Neuronal stem cell (in vitro differentiated cells): ENCODE measurements around the gene TCF7L2.

Source experiments
- DNase-seq: peaks from one replicate; pipeline ENCODE4 v3.0.0-alpha.2; 2013; ENCODE audit warnings: low spot score
- H2AFZ ChIP-seq: one replicate; pipeline ENCODE4 v1.6.1; 2013; ENCODE audit warnings: mild to moderate bottlenecking, low read length, inconsistent platforms
- H2AK5ac ChIP-seq: 2 replicates; pipeline ENCODE4 v1.6.1; 2013; ENCODE audit warnings: low read depth, mild to moderate bottlenecking, inconsistent platforms, low read length, moderate library complexity, mixed read lengths
- H2BK120ac ChIP-seq: 2 replicates; pipeline ENCODE4 v1.6.1; 2013; ENCODE audit warnings: low read depth, mild to moderate bottlenecking, inconsistent platforms, low read length, moderate library complexity, mixed read lengths
- H2BK12ac ChIP-seq: one replicate; pipeline ENCODE4 v1.6.1; 2013; ENCODE audit warnings: low read length, inconsistent platforms
- H2BK15ac ChIP-seq: 2 replicates; pipeline ENCODE4 v1.6.1; 2013; ENCODE audit warnings: mild to moderate bottlenecking, low read length, inconsistent platforms, mixed read lengths
- H2BK5ac ChIP-seq: one replicate; pipeline ENCODE4 v1.6.1; 2013; ENCODE audit warnings: inconsistent platforms, mild to moderate bottlenecking, low read length, moderate library complexity
- H3K14ac ChIP-seq: one replicate; pipeline ENCODE4 v1.6.1; 2013; ENCODE audit warnings: low read length, inconsistent platforms
- H3K18ac ChIP-seq: 2 replicates; pipeline ENCODE4 v1.6.1; 2013; ENCODE audit warnings: low read length, inconsistent platforms
- H3K23ac ChIP-seq: 2 replicates; pipeline ENCODE4 v1.6.1; 2013; ENCODE audit warnings: low read depth, mild to moderate bottlenecking, mixed read lengths, low read length, inconsistent platforms; ENCODE audit not compliant: poor library complexity
- H3K27ac ChIP-seq: replicated peaks from 3 replicates; pipeline ENCODE4 v1.5.1; 2013; ENCODE audit warnings: low read length, inconsistent platforms
- H3K27me3 ChIP-seq, 3 experiments: 2 replicates each; pipeline ENCODE4 v1.6.1; 2013; ENCODE audit warnings: low read length in 3 of 3, mild to moderate bottlenecking in 2 of 3, inconsistent platforms in 1 of 3, low read depth in 1 of 3, mixed read lengths in 1 of 3, moderate library complexity in 1 of 3; ENCODE audit not compliant: control insufficient read depth in 3 of 3, insufficient read depth in 3 of 3
- H3K36me3 ChIP-seq, 2 donors: replicated peaks in 1 of 2; 2 replicates each; pipeline ENCODE4 v1.6.1; 2013; ENCODE audit warnings: low read length in 2 of 2; ENCODE audit not compliant: control insufficient read depth in 2 of 2, insufficient read depth in 2 of 2
- H3K4ac ChIP-seq: 2 replicates; pipeline ENCODE4 v1.6.1; 2013; ENCODE audit warnings: inconsistent platforms, mild to moderate bottlenecking, low read length, moderate library complexity
- H3K4me1 ChIP-seq, 2 donors: 1 replicate in 1 of 2; 2 replicates in 1 of 2; pipeline ENCODE4 v1.6.1; 2013; ENCODE audit warnings: low read length in 2 of 2, low read depth in 1 of 2; ENCODE audit not compliant: control insufficient read depth in 2 of 2, insufficient read depth in 1 of 2
- H3K4me2 ChIP-seq: one replicate; pipeline ENCODE4 v1.6.1; 2013; ENCODE audit warnings: mild to moderate bottlenecking, low read length, inconsistent platforms; ENCODE audit not compliant: insufficient read depth, poor library complexity, severe bottlenecking
- H3K4me3 ChIP-seq, 2 donors: 2 replicates each; pipeline ENCODE4 v1.5.1; 2013; ENCODE audit warnings: low read length in 2 of 2, mild to moderate bottlenecking in 2 of 2, inconsistent platforms in 1 of 2, moderate library complexity in 1 of 2
- H3K79me1 ChIP-seq: one replicate; pipeline ENCODE4 v1.6.1; 2013; ENCODE audit warnings: low read depth, mild to moderate bottlenecking, inconsistent platforms, low read length, moderate library complexity
- H3K9ac ChIP-seq: one replicate; pipeline ENCODE4 v1.6.1; 2013; ENCODE audit warnings: mild to moderate bottlenecking, low read depth, low read length, inconsistent platforms; ENCODE audit not compliant: poor library complexity
- H3K9me3 ChIP-seq, 2 donors: replicated peaks in 1 of 2; 2 replicates each; pipeline versions ENCODE3 to v1.6.1; 2013; ENCODE audit warnings: low read length in 2 of 2, mild to moderate bottlenecking in 2 of 2, inconsistent platforms in 1 of 2, low read depth in 1 of 2, mixed read lengths in 1 of 2, moderate library complexity in 1 of 2; ENCODE audit not compliant: control insufficient read depth in 2 of 2, insufficient read depth in 1 of 2
- H4K8ac ChIP-seq: one replicate; pipeline ENCODE4 v1.6.1; 2013; ENCODE audit warnings: low read depth, mild to moderate bottlenecking, inconsistent platforms, low read length, moderate library complexity
- H4K91ac ChIP-seq: one replicate; pipeline ENCODE4 v1.6.1; 2013; ENCODE audit warnings: low read length, low read depth, mild to moderate bottlenecking, inconsistent platforms; ENCODE audit not compliant: poor library complexity
- WGBS, 2 donors: extraction: QIAGEN DNeasy Blood & Tissue Kit; methylation state at CpG; one replicate each; pipeline ENCODE4 v1.1.7; 2013; ENCODE audit warnings: missing lambda C conversion rate in 2 of 2, mixed read lengths in 1 of 2; ENCODE audit not compliant: insufficient read length in 2 of 2, insufficient replicate concordance in 1 of 2; ENCODE audit errors: extremely low coverage in 2 of 2; 5-methylcytosine and 5-hydroxymethylcytosine counted together

Gene TCF7L2

GRCh38 chr10:113213035-113213434 is 263.0 kb downstream of the TCF7L2 start:
- Histone ChIP-seq H2AK5ac (no peak overlapping the region), H3K4me2 (no peak overlapping the region), H3K79me1 (no peaks in the 10 kb centered on the region), H2BK120ac (no peak overlapping the region), H3K4me1 (no peaks in the 10 kb centered on the region), H3K14ac (no peak overlapping the region), H2BK5ac (no peak overlapping the region), H2AFZ (no peak overlapping the region), H3K9ac (no peak overlapping the region), H3K27ac (no peak overlapping the region), H2BK15ac (no peak overlapping the region), H3K36me3 (no peaks in the 10 kb centered on the region), H2BK12ac (no peak overlapping the region), H4K91ac (no peak overlapping the region), H3K9me3 (peaks cover 0 to 4% of the 10 kb centered on the region in 2 donors), H3K18ac (no peak overlapping the region), H3K4ac (no peak overlapping the region), H4K8ac (no peak overlapping the region), H3K4me3 (no peak overlapping the region), H3K27me3 (no peaks in the 10 kb centered on the region), H3K23ac (no peak overlapping the region)
- no peak for DNase-seq
- no CpG with 5 or more reads among the region's 4 CpGs for WGBS, 2 donors

GRCh38 chr10:113214331-113214730 is 264.3 kb downstream of the TCF7L2 start:
- H4K8ac ChIP-seq: no peak overlapping the region
- no peak overlapping the region for H2AK5ac ChIP-seq
- H3K27ac ChIP-seq: no peak overlapping the region
- no peak overlapping the region for H3K4ac ChIP-seq
- no peaks in the 10 kb centered on the region for H3K27me3 ChIP-seq
- no peak overlapping the region for H3K9ac ChIP-seq
- no peak overlapping the region for H2BK120ac ChIP-seq
- no peak overlapping the region for H3K14ac ChIP-seq
- no peak overlapping the region for H2BK12ac ChIP-seq
- H2BK15ac ChIP-seq: no peak overlapping the region
- no peak overlapping the region for H3K23ac ChIP-seq
- no peak overlapping the region for H2AFZ ChIP-seq
- no peak overlapping the region for H3K4me3 ChIP-seq
- no peak overlapping the region for H4K91ac ChIP-seq
- DNase-seq: no peak
- no peak overlapping the region for H2BK5ac ChIP-seq
- no peaks in the 10 kb centered on the region for H3K36me3 ChIP-seq
- no peak overlapping the region for H3K18ac ChIP-seq
- no peaks in the 10 kb centered on the region for H3K79me1 ChIP-seq
- no peaks in the 10 kb centered on the region for H3K4me1 ChIP-seq
- H3K4me2 ChIP-seq: no peak overlapping the region
- no CpG with 5 or more reads among the region's 4 CpGs for WGBS, 2 donors
- no peaks in the 10 kb centered on the region for H3K9me3 ChIP-seq

- Histone ChIP-seq H3K27me3 (no peaks in the 10 kb centered on the region), H3K23ac (no peak overlapping the region), H4K91ac (no peak overlapping the region), H2AFZ (no peak overlapping the region), H2BK120ac (no peak overlapping the region), H3K9me3 (no peaks in the 10 kb centered on the region), H3K18ac (no peak overlapping the region), H3K9ac (no peak overlapping the region), H2AK5ac (no peak overlapping the region), H3K36me3 (no peaks in the 10 kb centered on the region), H3K14ac (no peak overlapping the region), H3K4ac (no peak overlapping the region), H2BK5ac (no peak overlapping the region), H3K79me1 (no peaks in the 10 kb centered on the region), H3K4me3 (no peak overlapping the region), H3K27ac (no peak overlapping the region), H3K4me1 (peaks cover 0 to 1% of the 10 kb centered on the region in 2 donors), H2BK15ac (no peak overlapping the region), H4K8ac (no peak overlapping the region), H3K4me2 (no peak overlapping the region), H2BK12ac (no peak overlapping the region)
- no peak for DNase-seq
- no CpG with 5 or more reads among the region's 3 CpGs for WGBS, 2 donors
Measured at GRCh38 chr10:113216102-113216501, 266.1 kb downstream of the TCF7L2 start.
